SK-N-SH (cell line): ENCODE measurements around the gene IRF1.

Source experiments
- CTCF ChIP-seq: fragments of 200-600 bp; sonication (generic); IDR thresholded peaks from 2 replicates; pipeline ENCODE4 v1.6.1; 2017; ENCODE audit warnings: antibody characterized with exemption, mild to moderate bottlenecking, moderate library complexity
- EP300 ChIP-seq, 2 experiments: IDR thresholded peaks; 2 replicates each; pipeline versions ENCODE4 v1.4.0 to v1.6.1; 2012; ENCODE audit warnings: borderline replicate concordance in 1 of 2, low read depth in 1 of 2, low read length in 1 of 2
- EZH2phosphoT487 ChIP-seq: fragments of 200-600 bp; sonication (generic); IDR thresholded peaks from 2 replicates; pipeline ENCODE4 v1.6.1; 2017; ENCODE audit warnings: low read depth, mixed run types, mild to moderate bottlenecking, antibody characterized with exemption, moderate library complexity, borderline replicate concordance
- FOXJ3 ChIP-seq: sonication (generic); formaldehyde crosslinking; IDR thresholded peaks from 2 replicates; pipeline ENCODE4 v1.5.1; 2020; ENCODE audit warnings: mild to moderate bottlenecking, missing genetic modification reagents
- FOXM1 ChIP-seq: IDR thresholded peaks from 2 replicates; pipeline ENCODE4 v1.4.0; 2012; ENCODE audit warnings: low read depth, mild to moderate bottlenecking
- MAX ChIP-seq: IDR thresholded peaks from 2 replicates; pipeline ENCODE4 v1.4.0; 2012; ENCODE audit warnings: low read depth
- REST ChIP-seq: IDR thresholded peaks from 2 replicates; pipeline ENCODE4 v1.6.1; 2012; ENCODE audit warnings: mild to moderate bottlenecking, low read depth, low read length, moderate library complexity
- SMC3 ChIP-seq: IDR thresholded peaks from 2 replicates; pipeline ENCODE4 v1.6.1; 2012; ENCODE audit warnings: low read depth, low read length, improper control_type of control experiment
- TAF1 ChIP-seq: IDR thresholded peaks from 2 replicates; pipeline ENCODE4 v1.6.1; 2012; ENCODE audit warnings: low read depth, mild to moderate bottlenecking, low read length, moderate library complexity, borderline replicate concordance
- YY1 ChIP-seq: IDR thresholded peaks from 2 replicates; pipeline ENCODE4 v1.4.0; 2012; ENCODE audit warnings: low read depth, mild to moderate bottlenecking

GRCh38 chr5:132501961-132502931 lies 11.7 kb upstream of the IRF1 start:
- TF ChIP-seq YY1 (no peak), CTCF (no peak), TAF1 (no peak), EP300 (IDR thresholded peaks at IDR 0.05; ENCODE audit: borderline replicate concordance in 1 of 2, low read depth in 1 of 2, low read length in 1 of 2) (no peak), SMC3 (no peak), FOXJ3 (CRISPR knock-in tag) (no peak), FOXM1 (no peak), MAX (no peak), EZH2phosphoT487 (no peak), REST (no peak)
